NB4 (cell line): ENCODE data around the gene CCDC159.

Experiments
- DNase-seq: peaks from one replicate; pipeline ENCODE4 v3.0.0; 2010; ENCODE audit warnings: low read depth
- H3K4me3 ChIP-seq: one replicate; pipeline ENCODE4 v1.5.1; 2011; ENCODE audit warnings: mild to moderate bottlenecking, low read depth, low read length, moderate library complexity
- CTCF ChIP-seq: IDR thresholded peaks from one replicate; pipeline ENCODE4 v1.5.1; 2012; ENCODE audit warnings: low read depth, low read length
- MAX ChIP-seq: IDR thresholded peaks from 2 replicates; pipeline ENCODE4 v1.6.1; 2011; ENCODE audit warnings: low read depth, low read length
- MYC ChIP-seq: IDR thresholded peaks from 2 replicates; pipeline ENCODE4 v1.6.1; 2011; ENCODE audit warnings: low read depth, low read length
- POLR2A ChIP-seq: IDR thresholded peaks from 2 replicates; pipeline ENCODE4 v1.6.1; 2011; ENCODE audit warnings: mild to moderate bottlenecking; ENCODE audit not compliant: insufficient read length; ENCODE audit errors: extremely low read depth

The CCDC159 gene

GRCh38 chr19:11359421-11359820 is 13.1 kb downstream of the CCDC159 start:
- no peak for DNase-seq
- TF ChIP-seq CTCF (no peak), MYC (no peak), POLR2A (no peak), MAX (no peak)
- no peak overlapping the region for H3K4me3 ChIP-seq

GRCh38 chr19:11361037-11361770 is 14.9 kb downstream of the CCDC159 start:
- no peak for DNase-seq
- TF ChIP-seq POLR2A: no peak
- TF ChIP-seq MYC: no peak
- no peak for TF ChIP-seq CTCF
- TF ChIP-seq MAX: no peak
- no peak overlapping the region for H3K4me3 ChIP-seq

- no peak for DNase-seq
Measured at GRCh38 chr19:11361771-11362731, 15.7 kb downstream of the CCDC159 start.

GRCh38 chr19:11363881-11364280 is 17.6 kb downstream of the CCDC159 start:
- H3K4me3 ChIP-seq: no peak overlapping the region
- no peak for TF ChIP-seq MAX
- no peak for TF ChIP-seq CTCF
- TF ChIP-seq POLR2A: no peak
- no peak for TF ChIP-seq MYC
- DNase-seq: no peak

More at GRCh38 chr19:11361771-11362731, 15.7 kb downstream of the CCDC159 start:
- no peak overlapping the region for H3K4me3 ChIP-seq
- TF ChIP-seq CTCF (no peak), POLR2A (no peak)

GRCh38 chr19:11364296-11364904 is 18.1 kb downstream of the CCDC159 start:
- no peak overlapping the region for H3K4me3 ChIP-seq
- TF ChIP-seq POLR2A (no peak), MAX (no peak), CTCF (no peak), MYC (no peak)
- no peak for DNase-seq
